Nephron progenitor cell (in vitro differentiated cells): ENCODE data around the gene EPHA4.

ENCODE experiments used
- DNase-seq: peaks from one replicate; pipeline ENCODE4 v3.0.0; 2021
- H3K27ac Mint-ChIP-seq: 2 replicates; pipeline ENCODE4 v1.8.0; 2021; ENCODE audit warnings: mild to moderate bottlenecking, moderate library complexity, mixed read lengths
- H3K27me3 Mint-ChIP-seq: 2 replicates; pipeline ENCODE4 v1.8.0; 2021; ENCODE audit warnings: mild to moderate bottlenecking, low read depth, mixed read lengths; ENCODE audit not compliant: poor library complexity
- H3K36me3 Mint-ChIP-seq: 2 replicates; pipeline ENCODE4 v1.8.0; 2021; ENCODE audit warnings: low read depth, mixed read lengths
- H3K4me1 Mint-ChIP-seq: 2 replicates; pipeline ENCODE4 v1.8.0; 2021; ENCODE audit warnings: mixed read lengths
- H3K4me3 Mint-ChIP-seq: 2 replicates; pipeline ENCODE4 v1.8.0; 2021; ENCODE audit warnings: mild to moderate bottlenecking, moderate library complexity, mixed read lengths
- H3K9me3 Mint-ChIP-seq: 2 replicates; pipeline ENCODE4 v1.8.0; 2021; ENCODE audit warnings: mild to moderate bottlenecking, moderate library complexity, mixed read lengths
- CTCF ChIP-seq: fragments of 200-600 bp; sonication (generic); IDR thresholded peaks from 2 replicates; pipeline ENCODE4 v1.5.0; 2021; ENCODE audit warnings: antibody characterized with exemption

The EPHA4 gene

GRCh38 chr2:221448844-221449390, 123.2 kb downstream of the EPHA4 start:
- H3K4me3 Mint-ChIP-seq = no peak overlapping the region
- H3K4me1 Mint-ChIP-seq = peaks cover 62% of the 10 kb centered on the region
- TF ChIP-seq CTCF = no peak
- no peaks in the 10 kb centered on the region for H3K9me3 Mint-ChIP-seq
- H3K27ac Mint-ChIP-seq = peak overlapping the region; percentile 73
- peaks cover 78% of the 10 kb centered on the region for H3K36me3 Mint-ChIP-seq
- no peak for DNase-seq
- H3K27me3 Mint-ChIP-seq = no peaks in the 10 kb centered on the region

- peak overlapping the region; percentile 73 for H3K27ac Mint-ChIP-seq
- DNase-seq = no peak
- H3K36me3 Mint-ChIP-seq = peaks cover 78% of the 10 kb centered on the region
- no peak for TF ChIP-seq CTCF
- peaks cover 60% of the 10 kb centered on the region for H3K4me1 Mint-ChIP-seq
- H3K27me3 Mint-ChIP-seq = no peaks in the 10 kb centered on the region
- H3K9me3 Mint-ChIP-seq = no peaks in the 10 kb centered on the region
- peak overlapping the region; percentile 19 for H3K4me3 Mint-ChIP-seq
These were observed 123.9 kb downstream of the EPHA4 start for GRCh38 chr2:221448057-221448843.

- H3K36me3 Mint-ChIP-seq = peaks cover 83% of the 10 kb centered on the region
- no peak for TF ChIP-seq CTCF
- H3K9me3 Mint-ChIP-seq = no peaks in the 10 kb centered on the region
- no peaks in the 10 kb centered on the region for H3K27me3 Mint-ChIP-seq
- H3K27ac Mint-ChIP-seq = peak overlapping the region; percentile 44
- H3K4me1 Mint-ChIP-seq = peaks cover 59% of the 10 kb centered on the region
- DNase-seq = no peak
- no peak overlapping the region for H3K4me3 Mint-ChIP-seq
These were observed 124.8 kb downstream of the EPHA4 start for GRCh38 chr2:221447310-221447709.

- H3K27me3 Mint-ChIP-seq = no peaks in the 10 kb centered on the region
- no peak overlapping the region for H3K4me3 Mint-ChIP-seq
- peaks cover 88% of the 10 kb centered on the region for H3K36me3 Mint-ChIP-seq
- DNase-seq = no peak
- peaks cover 7% of the 10 kb centered on the region for H3K9me3 Mint-ChIP-seq
- peaks cover 57% of the 10 kb centered on the region for H3K4me1 Mint-ChIP-seq
- TF ChIP-seq CTCF = no peak
- H3K27ac Mint-ChIP-seq = no peak overlapping the region
These were observed 126.0 kb downstream of the EPHA4 start for GRCh38 chr2:221446140-221446539.

- no peak for DNase-seq
- H3K9me3 Mint-ChIP-seq = peaks cover 7% of the 10 kb centered on the region
- no peaks in the 10 kb centered on the region for H3K27me3 Mint-ChIP-seq
- TF ChIP-seq CTCF = no peak
- no peak overlapping the region for H3K4me3 Mint-ChIP-seq
- H3K4me1 Mint-ChIP-seq = peaks cover 56% of the 10 kb centered on the region
- peaks cover 88% of the 10 kb centered on the region for H3K36me3 Mint-ChIP-seq
- H3K27ac Mint-ChIP-seq = no peak overlapping the region
These were observed 128.0 kb downstream of the EPHA4 start for GRCh38 chr2:221444106-221444505.

GRCh38 chr2:221443645-221444044, 128.5 kb downstream of the EPHA4 start:
- H3K4me3 Mint-ChIP-seq = no peak overlapping the region
- H3K27ac Mint-ChIP-seq = no peak overlapping the region
- peaks cover 88% of the 10 kb centered on the region for H3K36me3 Mint-ChIP-seq
- TF ChIP-seq CTCF = no peak
- H3K9me3 Mint-ChIP-seq = peaks cover 7% of the 10 kb centered on the region
- no peak for DNase-seq
- H3K27me3 Mint-ChIP-seq = no peaks in the 10 kb centered on the region
- peaks cover 51% of the 10 kb centered on the region for H3K4me1 Mint-ChIP-seq
